Activated T-helper 2 cell treated with anti-CD3 and anti-CD28 coated beads, Interferon-gamma antibody, Interleukin-2, Interleukin-4, amounts not matched to agents 10 μg/mL and 5 μg/mL and 100 μg/mL, durations not matched to agents 14 hours and 24 hours and 36 hours (primary cell): ENCODE results near the gene AIG1. TPM values are rescaled to one million over a fixed set of nuclear protein-coding genes. Genes with fewer than 3 reads are reported as not detected.

Experiments
- DNase-seq: peaks from one replicate; pipeline ENCODE4 v3.0.0; 2021; ENCODE audit warnings: low spot score
- H3K27ac Mint-ChIP-seq: one replicate; pipeline ENCODE4 v1.8.0; 2021; ENCODE audit warnings: mixed read lengths
- H3K27me3 Mint-ChIP-seq: one replicate; pipeline ENCODE4 v1.8.0; 2021; ENCODE audit warnings: low read depth, mixed read lengths
- H3K36me3 Mint-ChIP-seq: one replicate; pipeline ENCODE4 v1.8.0; 2021; ENCODE audit warnings: low read depth, mixed read lengths
- H3K4me1 Mint-ChIP-seq: one replicate; pipeline ENCODE4 v1.8.0; 2021; ENCODE audit warnings: low read depth, mixed read lengths
- H3K4me3 Mint-ChIP-seq: one replicate; pipeline ENCODE4 v1.8.0; 2021; ENCODE audit warnings: low read depth, mild to moderate bottlenecking, moderate library complexity, mixed read lengths
- H3K9me3 Mint-ChIP-seq: one replicate; pipeline ENCODE4 v1.8.0; 2021; ENCODE audit warnings: mixed read lengths
- intact Hi-C: fragments of 100-400 bp; cut with micrococcal nuclease; formaldehyde crosslinking; loops from one replicate; pipeline ENCODE4 v1.15.1; 2023
- total RNA-seq: library from RNA; stranded (reverse); gene quantifications from 2 replicates; pipeline ENCODE4 v1.2.3, GENCODE V29; 2022

The AIG1 gene
- total RNA-seq, 1 donor from 2014 or later, result 2.4 TPM

DNA sequence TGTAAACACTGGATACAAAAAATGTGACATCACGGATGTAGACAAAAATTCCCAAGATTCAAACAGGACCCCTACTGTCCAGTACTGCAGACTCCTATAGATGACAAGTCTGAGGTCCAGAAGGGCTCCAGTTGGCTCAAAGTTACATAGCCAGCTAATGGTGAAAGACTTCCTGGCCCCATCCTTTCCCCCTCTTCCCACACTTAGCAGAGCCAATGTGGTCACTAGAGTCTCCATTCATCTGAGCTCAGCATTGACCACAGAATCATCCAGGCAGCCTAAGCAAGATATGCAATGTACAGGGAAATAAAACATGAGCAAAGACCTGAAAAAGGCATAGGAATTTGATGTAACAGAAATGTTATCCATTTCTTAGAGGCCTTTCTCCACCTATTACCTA lies 209.3 kb downstream of the AIG1 start:
- intact Hi-C loops, result no loop called here
- Mint-ChIP-seq H3K9me3 (peaks cover 9% of the 10 kb centered on the region), H3K4me3 (no peak overlapping the region), H3K27ac (no peak overlapping the region), H3K4me1 (no peaks in the 10 kb centered on the region), H3K36me3 (no peaks in the 10 kb centered on the region), H3K27me3 (no peaks in the 10 kb centered on the region)
- DNase-seq, result no peak

DNA sequence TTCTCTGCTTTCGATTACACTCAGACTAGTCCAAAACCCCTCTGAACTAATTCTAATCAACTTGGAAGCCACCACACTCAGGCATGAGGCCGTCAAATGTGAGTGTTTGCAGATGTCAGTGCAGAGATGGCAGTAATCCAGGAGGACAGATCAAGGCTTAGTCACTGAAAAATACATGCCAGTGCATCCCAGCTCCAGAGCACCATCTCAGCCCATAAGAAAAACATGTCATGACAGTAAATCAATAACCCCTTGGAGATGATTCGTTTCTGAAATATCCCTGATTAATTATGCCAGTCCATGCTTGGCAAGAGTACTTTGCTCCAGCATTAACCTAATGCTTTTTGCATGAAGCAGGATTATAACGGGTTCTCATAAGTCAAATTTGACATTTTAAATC lies 210.3 kb downstream of the AIG1 start:
- DNase-seq, result no peak
- intact Hi-C loops, result no loop called here
- H3K36me3 Mint-ChIP-seq, result no peaks in the 10 kb centered on the region
- H3K27ac Mint-ChIP-seq, result no peak overlapping the region
- peaks cover 9% of the 10 kb centered on the region for H3K9me3 Mint-ChIP-seq
- no peak overlapping the region for H3K4me3 Mint-ChIP-seq
- peaks cover 4% of the 10 kb centered on the region for H3K4me1 Mint-ChIP-seq
- no peaks in the 10 kb centered on the region for H3K27me3 Mint-ChIP-seq

DNA sequence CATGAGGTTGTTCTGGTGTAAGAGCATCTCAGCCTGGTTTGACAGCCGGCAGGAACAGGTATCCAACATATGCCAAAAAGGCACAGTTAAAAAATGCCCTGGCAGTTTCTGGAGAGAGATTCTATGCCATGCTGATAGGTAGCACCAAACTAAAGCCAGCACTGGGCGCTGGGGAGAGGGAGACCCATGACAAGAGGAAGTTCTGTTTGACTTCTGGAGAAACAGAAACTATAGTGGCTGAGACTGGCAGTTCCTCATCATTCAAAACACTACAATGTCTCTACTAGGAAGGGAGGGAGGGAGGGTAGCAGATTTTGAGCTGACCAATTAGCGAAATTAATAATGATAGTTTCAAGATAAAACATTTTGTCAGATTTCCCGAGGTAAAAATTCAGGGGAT lies 215.7 kb downstream of the AIG1 start:
- Mint-ChIP-seq H3K9me3 (peaks cover 9% of the 10 kb centered on the region), H3K4me3 (no peak overlapping the region), H3K27me3 (no peaks in the 10 kb centered on the region), H3K4me1 (peaks cover 8% of the 10 kb centered on the region), H3K27ac (no peak overlapping the region), H3K36me3 (no peaks in the 10 kb centered on the region)
- intact Hi-C loops, result no loop called here
- no peak for DNase-seq

DNA sequence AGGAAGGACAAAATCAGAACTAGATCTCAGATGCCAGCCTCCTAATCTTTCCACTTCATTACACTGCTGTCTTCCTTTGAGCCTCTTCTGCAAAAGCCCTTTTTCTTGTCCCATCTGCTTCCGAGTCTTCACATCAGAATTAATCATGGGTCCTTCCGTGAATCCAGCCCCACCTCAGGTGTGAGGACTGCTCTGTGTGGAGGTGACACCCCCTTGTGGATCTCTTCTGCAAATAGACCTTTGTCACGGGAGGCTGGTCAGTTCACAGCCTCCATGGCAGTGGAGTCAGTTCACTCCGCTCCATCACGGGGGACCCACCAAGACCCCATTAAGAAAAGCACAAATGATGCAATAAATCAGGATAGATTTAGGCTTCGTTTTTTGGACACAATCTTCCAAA lies 218.7 kb downstream of the AIG1 start:
- no peaks in the 10 kb centered on the region for H3K36me3 Mint-ChIP-seq
- no peak for DNase-seq

DNA sequence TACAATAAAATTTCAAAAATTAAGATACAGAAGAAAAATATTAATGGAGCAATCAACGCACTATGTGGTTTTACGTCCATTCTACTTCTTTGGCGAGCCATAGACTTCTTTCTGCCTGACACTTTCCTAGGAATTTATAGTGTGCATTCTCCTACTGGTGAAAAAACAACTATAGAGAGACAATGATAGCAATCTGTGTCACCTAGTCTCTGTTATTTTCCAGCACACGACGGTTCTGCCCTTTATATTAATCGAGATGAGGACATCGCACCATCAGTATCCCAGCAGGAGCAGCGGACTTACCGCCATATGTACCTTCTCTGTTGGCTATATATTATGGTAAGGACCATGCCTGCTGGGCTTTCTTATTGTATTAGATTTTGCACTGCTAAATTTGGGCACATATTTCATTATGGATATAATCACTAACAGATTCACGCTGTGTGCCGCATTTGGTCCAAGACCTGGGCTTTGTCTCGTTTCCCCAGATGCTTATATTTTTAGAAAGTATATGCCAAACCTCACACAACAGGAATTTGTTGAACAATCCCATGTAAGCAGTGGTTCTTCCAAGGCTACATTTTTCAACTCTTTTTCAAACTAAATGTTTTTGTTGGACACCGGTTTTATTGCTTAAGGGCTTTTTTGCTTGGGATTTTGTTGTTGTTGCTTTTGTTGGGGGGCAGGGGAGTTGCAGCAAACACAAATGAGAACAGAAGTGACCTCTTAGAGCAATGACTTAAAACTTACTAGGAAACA lies 223.4 kb downstream of the AIG1 start:
- H3K9me3 Mint-ChIP-seq, result no peaks in the 10 kb centered on the region
- no peaks in the 10 kb centered on the region for H3K27me3 Mint-ChIP-seq
- H3K27ac Mint-ChIP-seq, result no peak overlapping the region
- intact Hi-C loops, result no loop called here
- H3K4me3 Mint-ChIP-seq, result no peak overlapping the region
- no peak for DNase-seq
- H3K4me1 Mint-ChIP-seq, result no peaks in the 10 kb centered on the region
- H3K36me3 Mint-ChIP-seq, result no peaks in the 10 kb centered on the region

More for the DNA sequence above, 218.7 kb downstream of the AIG1 start:
- no peak overlapping the region for H3K4me3 Mint-ChIP-seq
- H3K27ac Mint-ChIP-seq, result no peak overlapping the region
- intact Hi-C loops, result no loop called here
- H3K4me1 Mint-ChIP-seq, result peaks cover 8% of the 10 kb centered on the region
- H3K9me3 Mint-ChIP-seq, result no peaks in the 10 kb centered on the region
- no peaks in the 10 kb centered on the region for H3K27me3 Mint-ChIP-seq

DNA sequence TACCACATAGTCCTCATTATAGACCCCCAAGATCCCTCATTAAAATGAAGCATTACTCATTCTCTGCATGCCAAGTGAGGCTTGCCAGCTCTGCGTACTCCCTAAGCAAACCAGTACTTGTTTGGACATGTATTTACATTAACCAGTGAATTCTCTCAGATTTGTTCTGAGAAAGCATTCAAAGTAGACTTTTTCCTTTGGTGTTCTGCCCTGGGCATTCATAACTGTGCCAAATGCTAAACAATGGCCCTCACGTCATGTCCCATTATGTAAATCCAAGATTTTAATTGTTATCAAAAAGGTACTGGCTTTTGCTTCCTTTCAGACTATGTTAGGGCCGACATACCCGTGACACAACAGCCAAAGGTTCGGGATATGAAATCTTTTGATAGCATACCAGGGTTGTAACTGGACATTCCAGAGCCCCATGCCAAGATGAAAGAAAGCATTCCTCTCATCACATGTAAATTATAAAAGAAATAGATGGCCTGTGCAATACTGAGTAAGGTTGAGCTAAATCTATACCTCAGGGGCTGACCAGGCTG lies 225.6 kb downstream of the AIG1 start:
- H3K27ac Mint-ChIP-seq, result no peak overlapping the region
- H3K4me1 Mint-ChIP-seq, result no peaks in the 10 kb centered on the region
- no peaks in the 10 kb centered on the region for H3K9me3 Mint-ChIP-seq
- no peaks in the 10 kb centered on the region for H3K36me3 Mint-ChIP-seq
- no peak overlapping the region for H3K4me3 Mint-ChIP-seq
- intact Hi-C loops, result no loop called here
- DNase-seq, result no peak
- H3K27me3 Mint-ChIP-seq, result no peaks in the 10 kb centered on the region

DNA sequence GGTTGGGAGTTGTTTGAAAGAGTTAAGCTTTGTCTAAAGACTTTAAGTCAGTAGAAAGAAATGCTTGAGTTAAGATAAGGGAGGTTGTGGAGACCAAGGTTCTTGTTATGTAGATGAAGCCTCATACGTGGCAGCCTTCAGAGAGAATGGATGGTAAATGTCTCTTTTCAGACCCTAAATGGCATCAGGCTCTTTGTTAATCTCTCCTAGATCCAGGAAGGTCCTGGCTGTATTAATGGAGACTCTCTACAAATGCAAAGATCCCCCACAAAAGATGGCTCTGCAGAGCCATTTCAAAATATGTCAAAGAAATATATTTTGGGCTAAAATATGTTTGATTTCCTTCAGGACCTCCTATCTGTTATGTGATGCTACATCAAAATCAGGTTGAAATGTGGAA lies 228.2 kb downstream of the AIG1 start:
- Mint-ChIP-seq H3K4me3 (no peak overlapping the region), H3K4me1 (no peaks in the 10 kb centered on the region), H3K27ac (no peak overlapping the region), H3K9me3 (no peaks in the 10 kb centered on the region), H3K27me3 (no peaks in the 10 kb centered on the region), H3K36me3 (no peaks in the 10 kb centered on the region)
- intact Hi-C loops, result no loop called here
- no peak for DNase-seq

DNA sequence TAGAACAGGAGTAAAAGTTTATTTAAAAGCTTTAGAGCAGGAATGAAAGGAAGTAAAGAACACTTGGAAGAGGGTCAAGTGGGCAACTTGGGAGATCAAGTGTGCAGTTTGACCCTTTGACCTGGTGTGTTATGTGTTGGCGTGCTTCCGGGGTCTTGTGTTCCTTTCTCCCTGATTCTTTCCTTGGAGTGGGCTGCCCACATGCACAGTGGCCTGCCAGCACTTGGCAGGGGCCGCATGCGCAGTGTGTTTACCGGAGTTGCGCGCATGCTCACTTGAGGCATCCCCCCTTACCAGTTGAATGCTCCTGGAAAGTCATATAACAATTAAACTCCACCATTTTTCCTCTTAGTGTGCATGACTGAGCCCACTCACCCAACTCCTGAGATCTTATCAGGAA lies 229.5 kb downstream of the AIG1 start:
- Mint-ChIP-seq H3K4me1 (no peaks in the 10 kb centered on the region), H3K9me3 (no peaks in the 10 kb centered on the region), H3K27ac (no peak overlapping the region), H3K36me3 (no peaks in the 10 kb centered on the region), H3K27me3 (no peaks in the 10 kb centered on the region), H3K4me3 (no peak overlapping the region)
- DNase-seq, result no peak
- intact Hi-C loops, result no loop called here

DNA sequence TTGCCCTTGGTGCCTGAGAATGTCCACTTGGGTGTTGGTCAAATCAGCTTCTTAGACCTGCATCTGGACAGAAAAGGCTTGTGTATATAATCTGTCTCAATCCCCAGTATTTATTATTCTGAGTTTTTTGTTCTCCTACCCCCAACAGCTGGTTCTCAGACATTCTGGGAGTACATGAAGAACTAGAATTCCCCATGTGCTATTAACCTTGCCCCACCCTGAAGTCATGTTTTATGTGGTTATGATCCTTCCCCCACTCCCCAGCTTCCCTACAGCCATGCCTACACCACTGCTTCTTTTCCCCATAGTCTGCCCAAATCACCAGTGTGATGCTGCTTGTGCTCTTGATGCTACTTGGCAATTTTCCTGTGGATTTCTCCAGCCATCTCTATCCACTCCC lies 232.8 kb downstream of the AIG1 start:
- H3K27ac Mint-ChIP-seq, result no peak overlapping the region

DNA sequence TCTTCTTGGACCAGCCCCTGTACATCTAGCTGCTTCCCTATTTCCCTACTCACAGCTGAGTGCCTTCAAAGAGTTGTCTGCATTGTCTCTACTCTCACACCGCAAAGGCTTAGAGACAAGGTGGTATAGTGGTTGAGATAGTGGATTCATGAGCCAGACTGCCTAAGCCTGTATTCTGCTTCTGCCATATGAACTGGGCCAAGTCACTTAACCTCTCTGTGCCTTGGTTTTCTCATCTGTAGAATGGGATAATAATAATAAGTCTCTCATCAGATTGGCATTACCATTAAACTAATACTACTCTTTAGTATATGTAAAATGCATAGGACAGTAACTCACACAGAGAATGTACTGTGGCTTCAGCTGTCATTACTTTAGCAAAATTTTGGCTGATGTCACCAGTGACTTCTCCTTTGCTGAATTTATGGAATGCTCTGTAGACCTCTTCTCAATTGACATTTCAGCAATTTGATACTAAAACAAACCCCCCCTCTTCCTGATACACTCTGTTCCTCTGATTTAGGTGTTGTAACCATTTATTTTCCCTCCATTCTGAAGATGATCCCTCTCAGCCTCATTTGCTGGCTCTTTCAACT lies 233.7 kb downstream of the AIG1 start:
- intact Hi-C loops, result no loop called here
- no peak for DNase-seq
- no peak overlapping the region for H3K27ac Mint-ChIP-seq
- no peaks in the 10 kb centered on the region for H3K4me1 Mint-ChIP-seq
- H3K4me3 Mint-ChIP-seq, result no peak overlapping the region
- no peaks in the 10 kb centered on the region for H3K36me3 Mint-ChIP-seq
- H3K27me3 Mint-ChIP-seq, result no peaks in the 10 kb centered on the region
- H3K9me3 Mint-ChIP-seq, result no peaks in the 10 kb centered on the region

More for the DNA sequence above, 232.8 kb downstream of the AIG1 start:
- Mint-ChIP-seq H3K4me3 (no peak overlapping the region), H3K9me3 (no peaks in the 10 kb centered on the region), H3K27me3 (no peaks in the 10 kb centered on the region), H3K36me3 (no peaks in the 10 kb centered on the region), H3K4me1 (no peaks in the 10 kb centered on the region)
- DNase-seq, result no peak
- intact Hi-C loops, result no loop called here

DNA sequence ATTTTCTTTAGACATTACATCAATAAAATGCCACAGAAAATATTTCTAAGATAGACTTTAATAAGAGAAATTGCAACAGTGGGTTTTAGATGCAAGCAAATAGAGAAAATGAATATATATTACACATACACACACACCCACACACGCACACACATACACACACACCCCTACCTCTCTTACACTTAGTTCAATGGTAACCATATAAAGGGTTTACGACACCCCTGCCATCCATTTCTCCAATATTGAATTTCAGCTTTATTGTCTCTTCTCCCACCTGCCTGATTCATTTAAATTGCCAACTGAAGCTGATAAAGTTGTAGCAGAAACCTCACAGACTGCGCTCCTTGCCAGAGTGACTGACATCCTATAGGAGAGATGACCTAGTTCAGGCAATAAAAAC lies 235.2 kb downstream of the AIG1 start:
- Mint-ChIP-seq H3K4me1 (peaks cover 3% of the 10 kb centered on the region), H3K36me3 (no peaks in the 10 kb centered on the region), H3K4me3 (no peak overlapping the region), H3K27me3 (no peaks in the 10 kb centered on the region), H3K9me3 (no peaks in the 10 kb centered on the region), H3K27ac (no peak overlapping the region)
- intact Hi-C loops, result no loop called here
- no peak for DNase-seq

DNA sequence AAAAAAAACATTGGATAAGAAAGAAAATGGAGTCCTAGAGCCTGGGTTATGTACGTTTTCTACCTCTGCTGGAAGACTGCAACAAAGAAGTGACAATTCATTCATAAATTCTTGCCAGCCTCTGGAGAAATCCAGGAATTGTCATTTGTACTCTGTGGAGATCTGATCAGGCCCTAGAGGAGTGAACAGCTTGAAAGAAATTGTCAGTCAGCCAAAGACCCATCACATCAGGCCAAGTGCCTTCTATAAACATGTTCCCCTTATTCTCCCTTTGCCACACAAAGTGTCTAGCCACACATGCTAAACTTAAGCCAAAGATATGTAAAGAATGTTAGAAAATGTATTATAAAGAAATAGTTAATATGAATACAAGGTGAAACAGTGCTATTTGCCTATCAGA lies 237.4 kb downstream of the AIG1 start:
- no peak for DNase-seq
- H3K27ac Mint-ChIP-seq, result no peak overlapping the region
- no peaks in the 10 kb centered on the region for H3K27me3 Mint-ChIP-seq
- peaks cover 3% of the 10 kb centered on the region for H3K4me1 Mint-ChIP-seq
- intact Hi-C loops, result no loop called here
- no peaks in the 10 kb centered on the region for H3K36me3 Mint-ChIP-seq
- H3K9me3 Mint-ChIP-seq, result no peaks in the 10 kb centered on the region
- H3K4me3 Mint-ChIP-seq, result no peak overlapping the region

DNA sequence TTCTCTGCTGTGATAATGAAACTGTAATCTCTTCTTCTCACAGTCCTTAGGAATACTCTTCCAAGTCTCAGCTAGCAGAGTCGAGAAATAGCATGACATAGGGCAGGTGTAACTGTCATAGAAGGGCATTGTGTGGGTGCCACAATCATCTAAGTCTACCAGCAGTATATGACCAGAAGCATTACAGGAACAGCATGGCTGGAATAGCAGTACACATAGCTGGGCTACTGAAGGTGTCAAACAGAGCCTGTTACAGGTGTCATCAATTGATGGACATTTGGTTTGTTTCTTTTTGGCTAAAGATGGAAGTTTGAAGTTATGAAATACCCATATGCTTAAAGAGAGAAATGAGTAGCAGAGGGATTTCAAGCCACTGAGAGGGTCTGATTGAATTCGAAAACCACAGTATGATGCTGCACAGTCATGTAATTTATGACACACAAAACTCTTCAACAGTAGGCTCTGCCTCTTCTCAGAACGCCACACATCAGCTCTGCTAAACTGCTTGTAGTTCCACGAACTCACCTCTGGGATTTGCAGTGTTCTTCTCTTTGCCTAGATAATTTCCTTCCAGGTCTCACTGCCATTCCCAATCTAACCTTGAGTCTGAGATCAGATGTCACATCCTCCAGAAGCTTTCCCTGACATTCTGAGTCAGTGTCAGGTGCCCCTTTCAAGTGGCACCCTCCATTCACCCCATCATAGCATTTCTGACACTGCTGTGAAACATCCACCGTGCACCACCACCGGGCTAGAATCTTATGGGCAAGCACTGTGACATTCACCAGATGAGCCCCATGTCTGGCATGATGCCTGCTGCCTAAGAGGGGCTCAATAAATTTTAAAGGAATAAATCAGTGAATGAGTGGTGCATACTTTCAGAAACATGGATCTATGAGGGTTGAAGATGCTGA lies 238.8 kb downstream of the AIG1 start:
- H3K27me3 Mint-ChIP-seq, result no peaks in the 10 kb centered on the region
- no peak overlapping the region for H3K4me3 Mint-ChIP-seq
- no peaks in the 10 kb centered on the region for H3K36me3 Mint-ChIP-seq
- no peak overlapping the region for H3K27ac Mint-ChIP-seq
- H3K4me1 Mint-ChIP-seq, result peaks cover 3% of the 10 kb centered on the region
- no peak for DNase-seq
- H3K9me3 Mint-ChIP-seq, result no peaks in the 10 kb centered on the region
- intact Hi-C loops, result no loop called here
